Ishikawa (cell line): ENCODE results near the gene DMD.

Source experiments
- CEBPB ChIP-seq: IDR thresholded peaks from 2 replicates; pipeline ENCODE4 v1.6.1; 2012
- CREB1 ChIP-seq: IDR thresholded peaks from 2 replicates; pipeline ENCODE4 v1.6.1; 2012; ENCODE audit warnings: low read depth
- EGR1 ChIP-seq: IDR thresholded peaks from 2 replicates; pipeline ENCODE4 v1.6.1; 2012
- EP300 ChIP-seq: IDR thresholded peaks from 2 replicates; pipeline ENCODE4 v1.6.1; 2012; ENCODE audit warnings: borderline replicate concordance
- FOXM1 ChIP-seq: IDR thresholded peaks from 2 replicates; pipeline ENCODE4 v1.6.1; 2012; ENCODE audit warnings: low read depth, borderline replicate concordance
- NFIC ChIP-seq: IDR thresholded peaks from 2 replicates; pipeline ENCODE4 v1.6.1; 2012
- RAD21 ChIP-seq: IDR thresholded peaks from 2 replicates; pipeline ENCODE4 v1.6.1; 2012; ENCODE audit warnings: low read depth
- TAF1 ChIP-seq: IDR thresholded peaks from 2 replicates; pipeline ENCODE4 v1.6.1; 2012; ENCODE audit warnings: low read depth, mild to moderate bottlenecking
- TCF12 ChIP-seq: IDR thresholded peaks from 2 replicates; pipeline ENCODE4 v1.6.1; 2012; ENCODE audit warnings: low read depth
- TEAD4 ChIP-seq: IDR thresholded peaks from 2 replicates; pipeline ENCODE4 v1.6.1; 2012
- YY1 ChIP-seq: IDR thresholded peaks from 2 replicates; pipeline ENCODE4 v1.6.1; 2012; ENCODE audit warnings: low read depth
- ZBTB7A ChIP-seq: IDR thresholded peaks from 2 replicates; pipeline ENCODE4 v1.6.1; 2012; ENCODE audit warnings: low read depth
- TF ChIP-seq, protein P1 (sequence below): IDR thresholded peaks from 2 replicates; pipeline ENCODE4 v1.6.1; 2012
- TF ChIP-seq, protein P2 (sequence below): IDR thresholded peaks from 2 replicates; pipeline ENCODE4 v1.6.1; 2012; ENCODE audit warnings: low read depth, mild to moderate bottlenecking
- TF ChIP-seq, protein P3 (sequence below): IDR thresholded peaks from 2 replicates; pipeline ENCODE4 v1.6.1; 2012

DMD gene

DNA sequence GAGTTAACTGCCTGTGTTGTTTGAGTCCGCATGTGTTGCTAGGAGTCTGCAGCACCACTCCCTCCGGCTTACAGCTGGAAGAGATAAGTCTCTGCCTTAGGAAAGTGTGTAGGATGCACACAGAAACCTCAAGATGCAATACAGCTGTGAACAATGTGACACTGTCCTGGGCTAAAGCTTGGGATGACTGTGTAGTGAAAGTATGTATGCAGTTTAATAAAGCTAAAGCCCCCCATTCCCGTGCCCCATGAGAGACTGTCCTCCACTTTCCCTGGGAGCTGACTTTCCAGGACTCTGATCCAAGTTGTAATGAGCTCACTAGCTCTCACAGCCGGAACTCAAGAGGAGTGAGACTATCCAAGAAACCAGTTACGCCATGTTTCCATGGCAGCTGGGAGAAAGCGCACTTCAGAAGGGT lies 1982.9 kb downstream of the DMD start:
- TF ChIP-seq, protein P1, sequence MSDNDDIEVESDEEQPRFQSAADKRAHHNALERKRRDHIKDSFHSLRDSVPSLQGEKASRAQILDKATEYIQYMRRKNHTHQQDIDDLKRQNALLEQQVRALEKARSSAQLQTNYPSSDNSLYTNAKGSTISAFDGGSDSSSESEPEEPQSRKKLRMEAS, result no peak
- TF ChIP-seq EP300, result no peak
- no peak for TF ChIP-seq CEBPB
- TF ChIP-seq NFIC, result no peak
- TF ChIP-seq, protein P2, sequence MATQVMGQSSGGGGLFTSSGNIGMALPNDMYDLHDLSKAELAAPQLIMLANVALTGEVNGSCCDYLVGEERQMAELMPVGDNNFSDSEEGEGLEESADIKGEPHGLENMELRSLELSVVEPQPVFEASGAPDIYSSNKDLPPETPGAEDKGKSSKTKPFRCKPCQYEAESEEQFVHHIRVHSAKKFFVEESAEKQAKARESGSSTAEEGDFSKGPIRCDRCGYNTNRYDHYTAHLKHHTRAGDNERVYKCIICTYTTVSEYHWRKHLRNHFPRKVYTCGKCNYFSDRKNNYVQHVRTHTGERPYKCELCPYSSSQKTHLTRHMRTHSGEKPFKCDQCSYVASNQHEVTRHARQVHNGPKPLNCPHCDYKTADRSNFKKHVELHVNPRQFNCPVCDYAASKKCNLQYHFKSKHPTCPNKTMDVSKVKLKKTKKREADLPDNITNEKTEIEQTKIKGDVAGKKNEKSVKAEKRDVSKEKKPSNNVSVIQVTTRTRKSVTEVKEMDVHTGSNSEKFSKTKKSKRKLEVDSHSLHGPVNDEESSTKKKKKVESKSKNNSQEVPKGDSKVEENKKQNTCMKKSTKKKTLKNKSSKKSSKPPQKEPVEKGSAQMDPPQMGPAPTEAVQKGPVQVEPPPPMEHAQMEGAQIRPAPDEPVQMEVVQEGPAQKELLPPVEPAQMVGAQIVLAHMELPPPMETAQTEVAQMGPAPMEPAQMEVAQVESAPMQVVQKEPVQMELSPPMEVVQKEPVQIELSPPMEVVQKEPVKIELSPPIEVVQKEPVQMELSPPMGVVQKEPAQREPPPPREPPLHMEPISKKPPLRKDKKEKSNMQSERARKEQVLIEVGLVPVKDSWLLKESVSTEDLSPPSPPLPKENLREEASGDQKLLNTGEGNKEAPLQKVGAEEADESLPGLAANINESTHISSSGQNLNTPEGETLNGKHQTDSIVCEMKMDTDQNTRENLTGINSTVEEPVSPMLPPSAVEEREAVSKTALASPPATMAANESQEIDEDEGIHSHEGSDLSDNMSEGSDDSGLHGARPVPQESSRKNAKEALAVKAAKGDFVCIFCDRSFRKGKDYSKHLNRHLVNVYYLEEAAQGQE, result no peak
- TF ChIP-seq RAD21, result no peak
- TF ChIP-seq TEAD4, result no peak
- TF ChIP-seq EGR1, result no peak

DNA sequence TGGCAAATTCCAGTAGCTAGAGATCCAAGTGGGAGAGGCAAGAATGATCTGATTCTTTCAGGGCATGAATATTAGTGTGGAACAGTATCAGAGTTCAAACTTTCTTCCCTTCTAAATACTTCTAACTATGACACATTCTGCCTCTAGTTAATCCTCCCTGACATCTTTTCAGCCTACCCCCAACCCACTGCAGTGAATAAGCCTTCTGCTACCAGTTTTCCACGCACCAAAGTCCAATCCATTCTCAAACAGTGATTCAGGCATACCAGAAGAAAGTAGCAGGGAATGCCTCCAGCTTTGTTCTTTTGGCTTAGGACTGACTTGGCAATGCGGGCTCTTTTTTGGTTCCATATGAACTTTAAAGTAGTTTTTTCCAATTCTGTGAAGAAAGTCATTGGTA lies 1984.1 kb downstream of the DMD start:
- TF ChIP-seq YY1 (no peak), FOXM1 (no peak), NFIC (no peak), TCF12 (no peak)
- TF ChIP-seq, protein P1, result no peak
- TF ChIP-seq, protein P3, sequence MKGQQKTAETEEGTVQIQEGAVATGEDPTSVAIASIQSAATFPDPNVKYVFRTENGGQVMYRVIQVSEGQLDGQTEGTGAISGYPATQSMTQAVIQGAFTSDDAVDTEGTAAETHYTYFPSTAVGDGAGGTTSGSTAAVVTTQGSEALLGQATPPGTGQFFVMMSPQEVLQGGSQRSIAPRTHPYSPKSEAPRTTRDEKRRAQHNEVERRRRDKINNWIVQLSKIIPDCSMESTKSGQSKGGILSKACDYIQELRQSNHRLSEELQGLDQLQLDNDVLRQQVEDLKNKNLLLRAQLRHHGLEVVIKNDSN, result no peak

DNA sequence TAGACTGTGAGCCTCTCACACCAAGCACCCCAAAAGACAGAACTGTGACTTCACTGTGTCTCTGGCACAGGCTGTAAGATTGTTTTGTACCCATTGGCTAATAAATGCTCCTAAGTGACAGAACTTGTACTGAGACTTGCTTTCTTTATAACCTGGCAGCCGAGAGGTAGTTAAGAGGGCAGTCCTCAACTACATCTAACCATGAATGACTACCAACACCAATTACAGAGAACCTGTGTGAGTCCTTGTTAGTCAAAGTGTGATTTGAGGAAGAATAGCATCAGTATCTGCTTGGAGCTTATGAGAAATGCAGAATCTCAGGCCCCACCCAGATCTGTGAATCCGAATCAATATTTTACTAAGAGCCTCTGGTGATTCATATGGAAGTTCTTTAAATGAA lies 1985.5 kb downstream of the DMD start:
- TF ChIP-seq, protein P3, result no peak
- TF ChIP-seq TEAD4 (no peak), TAF1 (no peak), YY1 (no peak), CREB1 (no peak)
- TF ChIP-seq, protein P2, result no peak
- TF ChIP-seq, protein P1, result no peak

DNA sequence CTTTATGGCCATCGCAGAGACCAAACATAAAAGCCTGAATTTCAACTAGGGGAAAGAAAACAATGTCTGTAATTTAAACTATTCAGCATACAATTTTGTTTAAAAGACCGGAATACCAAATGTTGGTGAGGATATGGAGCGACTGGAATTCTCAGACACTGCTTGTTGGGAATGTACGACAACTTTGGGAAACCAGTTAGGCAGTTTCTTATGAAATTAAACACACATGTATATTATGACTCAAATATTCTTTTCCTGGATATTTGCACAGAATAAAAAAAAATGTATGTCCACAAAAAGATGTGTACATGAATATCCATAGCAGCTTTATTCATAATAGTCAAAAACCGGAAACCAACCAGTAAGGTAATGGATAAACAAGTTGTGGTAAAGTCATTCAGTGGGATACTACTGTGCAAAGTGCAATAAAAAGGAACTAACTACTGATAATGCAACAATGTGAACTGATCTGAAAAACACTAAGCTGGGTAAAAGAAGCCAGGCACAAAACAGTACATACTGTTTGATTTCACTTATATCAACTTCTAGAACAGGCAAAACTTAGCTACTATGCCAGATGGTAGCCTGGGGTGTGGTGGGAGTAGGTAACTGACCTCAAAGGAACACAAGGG lies 1986.9 kb downstream of the DMD start:
- TF ChIP-seq CREB1 (no peak), ZBTB7A (no peak), CEBPB (no peak), EGR1 (no peak)

DNA sequence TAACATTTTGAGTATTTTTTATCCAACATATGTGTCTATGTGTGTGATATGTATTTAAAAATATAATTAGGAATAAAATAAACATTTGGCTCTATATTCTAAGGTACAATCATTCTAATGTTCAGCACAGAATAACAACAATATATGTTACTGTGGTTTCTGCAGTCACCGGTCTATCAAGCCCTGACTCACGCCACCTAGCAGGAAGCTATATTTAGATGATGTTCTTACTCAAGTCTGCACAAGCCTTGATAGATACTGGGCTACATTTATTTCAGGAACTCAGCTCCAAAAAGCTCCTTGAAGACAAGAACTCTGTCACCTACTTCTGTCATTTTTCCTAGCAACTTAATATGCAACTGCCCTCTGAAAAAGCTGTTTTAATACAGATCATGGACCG lies 1987.5 kb downstream of the DMD start:
- TF ChIP-seq, protein P3, result no peak
- TF ChIP-seq ZBTB7A, result no peak
- TF ChIP-seq, protein P1, result no peak
- TF ChIP-seq CEBPB, result no peak
- TF ChIP-seq YY1, result no peak
- no peak for TF ChIP-seq RAD21
- no peak for TF ChIP-seq EGR1
- TF ChIP-seq FOXM1, result no peak
- TF ChIP-seq TEAD4, result no peak
- no peak for TF ChIP-seq TAF1
- no peak for TF ChIP-seq CREB1
- TF ChIP-seq EP300, result no peak

DNA sequence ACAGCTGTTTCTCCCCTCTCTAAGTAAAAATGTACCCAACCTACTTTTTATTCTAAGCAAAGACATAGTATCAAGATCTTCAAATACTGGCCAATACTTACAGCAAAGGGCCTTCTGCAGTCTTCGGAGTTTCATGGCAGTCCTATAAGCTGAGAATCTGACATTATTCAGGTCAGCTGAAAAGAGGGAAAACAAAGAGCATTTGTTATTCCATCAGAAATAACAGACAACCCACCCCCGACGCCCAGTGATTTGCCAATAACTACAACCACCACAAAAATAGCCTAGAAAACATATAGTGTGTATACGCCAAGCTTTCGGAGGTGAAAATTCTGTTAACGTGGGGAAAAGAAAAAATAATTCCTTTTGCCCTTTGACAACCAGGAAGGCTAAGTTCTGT lies 1988.4 kb downstream of the DMD start:
- TF ChIP-seq TAF1, result no peak
- TF ChIP-seq CEBPB, result no peak
- no peak for TF ChIP-seq CREB1
- TF ChIP-seq, protein P3, result no peak
- TF ChIP-seq EP300, result no peak
- no peak for TF ChIP-seq RAD21
- no peak for TF ChIP-seq EGR1
- TF ChIP-seq ZBTB7A, result no peak
- TF ChIP-seq TEAD4, result no peak
- TF ChIP-seq, protein P1, result no peak
- no peak for TF ChIP-seq TCF12
- TF ChIP-seq YY1, result no peak
